ENCODE measurements around the gene LGMN. TPM values are rescaled to one million over a fixed set of nuclear protein-coding genes. Genes with fewer than 3 reads are reported as not detected.

LGMN gene
- total RNA-seq, 2 donors from 2014 or later = 20.8 to 41.8 TPM

DNA sequence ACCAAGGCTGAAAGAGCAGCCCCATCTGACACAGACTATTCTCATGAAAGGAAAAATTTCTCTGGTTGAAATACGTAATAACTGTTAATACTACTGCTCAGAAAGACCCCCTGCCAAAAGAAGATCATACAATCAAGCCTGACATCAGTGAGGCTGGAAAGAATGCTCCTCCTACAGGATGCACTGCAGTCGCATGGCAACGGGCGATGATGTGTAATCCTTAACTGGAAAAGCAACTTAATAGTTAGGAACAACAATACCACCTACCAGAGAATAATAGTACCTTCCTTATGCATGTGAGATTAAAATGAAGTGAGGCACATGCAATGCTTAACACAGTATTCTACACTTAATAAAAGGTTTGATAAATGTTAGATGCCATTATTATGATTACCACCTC, 44.5 kb upstream of the LGMN start:
- Histone ChIP-seq H3K27me3 (no peaks in the 10 kb centered on the region), H3K4me3 (no peak overlapping the region), H3K27ac (no peak overlapping the region), H3K36me3 (replicated peaks in 1 of 2; ENCODE audit: insufficient read depth in 1 of 2, low read depth in 2 of 2) (no peaks in the 10 kb centered on the region), H3K4me1 (peaks cover 34% of the 10 kb centered on the region), H3K9me3 (peaks cover 0 to 7% (median 0%) of the 10 kb centered on the region in 3 donors)
- intact Hi-C loops (cut with DNase I) = no loop called here
- DNase-seq (no peak), ATAC-seq (no peak)
- 67 to 74% methylated on average over 4 of the region's 4 CpGs for WGBS, 2 donors
- TF ChIP-seq POLR2A (IDR thresholded peaks at IDR 0.05) = no peak
- TF ChIP-seq, protein P1, sequence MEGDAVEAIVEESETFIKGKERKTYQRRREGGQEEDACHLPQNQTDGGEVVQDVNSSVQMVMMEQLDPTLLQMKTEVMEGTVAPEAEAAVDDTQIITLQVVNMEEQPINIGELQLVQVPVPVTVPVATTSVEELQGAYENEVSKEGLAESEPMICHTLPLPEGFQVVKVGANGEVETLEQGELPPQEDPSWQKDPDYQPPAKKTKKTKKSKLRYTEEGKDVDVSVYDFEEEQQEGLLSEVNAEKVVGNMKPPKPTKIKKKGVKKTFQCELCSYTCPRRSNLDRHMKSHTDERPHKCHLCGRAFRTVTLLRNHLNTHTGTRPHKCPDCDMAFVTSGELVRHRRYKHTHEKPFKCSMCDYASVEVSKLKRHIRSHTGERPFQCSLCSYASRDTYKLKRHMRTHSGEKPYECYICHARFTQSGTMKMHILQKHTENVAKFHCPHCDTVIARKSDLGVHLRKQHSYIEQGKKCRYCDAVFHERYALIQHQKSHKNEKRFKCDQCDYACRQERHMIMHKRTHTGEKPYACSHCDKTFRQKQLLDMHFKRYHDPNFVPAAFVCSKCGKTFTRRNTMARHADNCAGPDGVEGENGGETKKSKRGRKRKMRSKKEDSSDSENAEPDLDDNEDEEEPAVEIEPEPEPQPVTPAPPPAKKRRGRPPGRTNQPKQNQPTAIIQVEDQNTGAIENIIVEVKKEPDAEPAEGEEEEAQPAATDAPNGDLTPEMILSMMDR (IDR thresholded peaks at IDR 0.05) = no peak

DNA sequence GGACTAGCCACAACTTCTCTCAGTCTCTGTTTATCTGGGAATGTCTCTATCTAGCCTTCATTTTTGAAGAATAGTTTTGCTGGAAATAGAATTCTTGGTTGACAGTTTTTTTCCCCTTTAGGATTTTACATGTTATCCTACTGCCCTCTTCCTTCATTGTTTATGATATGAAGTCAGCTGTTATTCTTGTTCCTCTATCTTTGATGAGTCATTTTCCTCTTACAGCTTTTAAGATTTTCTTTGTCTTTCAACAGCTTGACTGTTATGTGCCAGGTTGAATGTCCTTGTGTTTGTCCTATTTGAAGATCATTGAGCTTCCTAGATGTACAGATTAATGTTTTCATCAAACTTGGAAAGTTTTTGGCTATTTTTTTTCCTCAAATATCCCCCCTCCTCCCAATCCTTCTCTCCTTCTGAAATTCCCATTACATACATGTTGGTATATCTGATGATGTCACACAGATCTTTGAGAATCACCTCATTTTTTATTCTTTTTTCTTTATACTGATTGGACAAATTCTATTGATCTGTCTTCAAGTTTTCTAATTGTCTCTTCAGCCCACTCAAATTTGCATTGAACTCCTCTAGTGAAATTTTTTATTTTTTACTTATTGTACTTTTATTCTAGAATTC, 41.1 kb upstream of the LGMN start:
- no peak overlapping the region for H3K4me3 ChIP-seq
- no peak for DNase-seq
- peaks cover 37% of the 10 kb centered on the region for H3K4me1 ChIP-seq
- intact Hi-C loops (cut with DNase I) = no loop called here
- H3K36me3 ChIP-seq (replicated peaks in 1 of 2; ENCODE audit: insufficient read depth in 1 of 2, low read depth in 2 of 2) = no peaks in the 10 kb centered on the region
- H3K9me3 ChIP-seq = peaks cover 0 to 7% (median 0%) of the 10 kb centered on the region in 3 donors
- no peak overlapping the region for H3K27ac ChIP-seq
- no peaks in the 10 kb centered on the region for H3K27me3 ChIP-seq
- TF ChIP-seq POLR2A (IDR thresholded peaks at IDR 0.05) = no peak
- TF ChIP-seq, protein P1 (IDR thresholded peaks at IDR 0.05) = no peak
- ATAC-seq = no peak

DNA sequence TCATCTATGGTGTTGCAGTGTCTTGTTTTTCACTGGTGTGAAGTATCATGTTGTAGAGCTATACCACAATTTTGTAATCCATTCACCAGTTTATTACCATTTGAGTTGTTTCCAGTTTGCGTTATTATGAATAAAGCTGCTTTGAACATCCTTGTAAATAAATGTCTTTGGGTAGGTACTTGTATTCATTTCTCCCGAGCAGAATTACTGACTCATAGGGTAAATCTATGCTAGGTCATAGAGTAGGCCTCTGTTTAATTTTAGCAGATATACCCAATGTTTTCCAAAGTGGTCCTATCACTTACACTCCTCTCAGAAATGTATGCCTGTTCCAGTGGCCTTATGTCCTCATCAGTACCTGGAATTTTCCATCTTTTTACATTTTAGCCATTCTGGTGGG, 39.1 kb upstream of the LGMN start:
- 90% methylated on average over 2 of the region's 2 CpGs for WGBS, 2 donors
- no peak for ATAC-seq
- intact Hi-C loops (cut with DNase I) = no loop called here

DNA sequence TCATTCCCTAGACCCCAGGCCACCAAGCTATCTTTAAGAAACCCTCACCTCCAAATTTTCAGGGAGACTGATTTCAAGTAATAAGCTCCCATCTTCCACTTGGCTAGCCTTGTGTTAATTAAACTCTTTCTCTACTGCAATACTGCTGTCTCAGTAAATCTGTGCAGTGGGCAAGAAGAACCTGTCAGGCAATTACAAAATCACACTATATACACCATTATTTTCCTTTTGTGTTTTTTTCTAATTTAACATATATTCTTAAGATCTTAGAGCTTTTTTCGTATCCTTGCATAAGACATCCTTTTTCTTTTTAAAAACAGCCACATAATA, 38.0 kb upstream of the LGMN start:
- Histone ChIP-seq H3K27me3 (no peaks in the 10 kb centered on the region), H3K27ac (peak overlapping the region in 3 of 4 donors; percentile 57 to 80 (median 67)), H3K36me3 (replicated peaks in 1 of 2; ENCODE audit: insufficient read depth in 1 of 2, low read depth in 2 of 2) (no peaks in the 10 kb centered on the region), H3K4me1 (peaks cover 28% of the 10 kb centered on the region), H3K9me3 (peaks cover 0 to 7% (median 0%) of the 10 kb centered on the region in 3 donors), H3K4me3 (no peak overlapping the region)
- DNase-seq = no peak
- intact Hi-C loops (cut with DNase I) = no loop called here
- ATAC-seq = no peak
- TF ChIP-seq, protein P1 (IDR thresholded peaks at IDR 0.05) = no peak
- WGBS, 2 donors = 100% methylated on average over 1 of the region's 1 CpG

More for the DNA sequence above, 39.1 kb upstream of the LGMN start:
- H3K36me3 ChIP-seq (replicated peaks in 1 of 2; ENCODE audit: insufficient read depth in 1 of 2, low read depth in 2 of 2) = no peaks in the 10 kb centered on the region
- H3K4me3 ChIP-seq = no peak overlapping the region
- DNase-seq = no peak
- H3K27ac ChIP-seq = no peak overlapping the region
- peaks cover 31% of the 10 kb centered on the region for H3K4me1 ChIP-seq
- H3K27me3 ChIP-seq = no peaks in the 10 kb centered on the region
- TF ChIP-seq POLR2A (IDR thresholded peaks at IDR 0.05) = no peak
- TF ChIP-seq, protein P1 (IDR thresholded peaks at IDR 0.05) = no peak
- H3K9me3 ChIP-seq = peaks cover 0 to 7% (median 0%) of the 10 kb centered on the region in 3 donors
